HepG2 (cell line): ENCODE results near the gene GABRB1. TPM values are rescaled to one million over a fixed set of nuclear protein-coding genes. Genes with fewer than 3 reads are reported as not detected.

Source experiments
- BCL6 ChIP-seq: IDR thresholded peaks from 2 replicates; pipeline ENCODE4 v1.6.1; 2016; ENCODE audit warnings: missing genetic modification reagents, missing compliant biosample characterization
- CBX1 ChIP-seq: IDR thresholded peaks from one replicate; pipeline ENCODE4 v1.6.1; 2016; ENCODE audit warnings: antibody characterized with exemption, low read depth
- EEA1 ChIP-seq: sonication (generic); formaldehyde crosslinking; IDR thresholded peaks from 2 replicates; pipeline ENCODE4 v1.5.1; 2020; ENCODE audit warnings: mild to moderate bottlenecking, missing genetic modification reagents, borderline replicate concordance
- FOXP4 ChIP-seq: sonication (generic); formaldehyde crosslinking; IDR thresholded peaks from 2 replicates; pipeline ENCODE4 v1.4.0; 2020; ENCODE audit warnings: missing genetic modification reagents
- GMEB1 ChIP-seq: sonication (generic); formaldehyde crosslinking; IDR thresholded peaks from 2 replicates; pipeline ENCODE4 v1.5.1; 2020; ENCODE audit warnings: missing genetic modification reagents, mild to moderate bottlenecking, borderline replicate concordance
- ISL2 ChIP-seq: sonication (generic); formaldehyde crosslinking; IDR thresholded peaks from 2 replicates; pipeline ENCODE4 v1.5.0; 2020; ENCODE audit warnings: missing genetic modification reagents
- KAT8 ChIP-seq: IDR thresholded peaks from 2 replicates; pipeline ENCODE4 v1.6.1; 2016; ENCODE audit warnings: missing genetic modification reagents, missing compliant biosample characterization
- KDM2A ChIP-seq: sonication (generic); formaldehyde crosslinking; IDR thresholded peaks from 2 replicates; pipeline ENCODE4 v1.4.0; 2020; ENCODE audit warnings: low read depth, missing genetic modification reagents, borderline replicate concordance
- KDM3A ChIP-seq: IDR thresholded peaks from 2 replicates; pipeline ENCODE4 v1.6.1; 2018; ENCODE audit warnings: low read depth, missing compliant biosample characterization
- NR2F1 ChIP-seq, 2 experiments: fragments of 450-650 bp in 1 of 2; formaldehyde crosslinking in 1 of 2; IDR thresholded peaks; 2 replicates each; pipeline versions ENCODE4 v1.5.0 to v1.6.1; 2016 to 2020; ENCODE audit warnings: mild to moderate bottlenecking in 1 of 2, missing compliant biosample characterization in 1 of 2, missing genetic modification reagents in 1 of 2, moderate library complexity in 1 of 2
- NR3C1 ChIP-seq: sonication (generic); formaldehyde crosslinking; IDR thresholded peaks from 2 replicates; pipeline ENCODE4 v1.4.0; 2020; ENCODE audit warnings: missing genetic modification reagents
- PATZ1 ChIP-seq: sonication (generic); formaldehyde crosslinking; IDR thresholded peaks from 2 replicates; pipeline ENCODE4 v1.4.0; 2020; ENCODE audit warnings: missing genetic modification reagents
- PRDM4 ChIP-seq: sonication (generic); formaldehyde crosslinking; IDR thresholded peaks from 2 replicates; pipeline ENCODE4 v1.9.0; 2021; ENCODE audit warnings: missing genetic modification reagents, borderline replicate concordance
- RARA ChIP-seq: IDR thresholded peaks from 2 replicates; pipeline ENCODE4 v1.6.1; 2016; ENCODE audit warnings: missing genetic modification reagents, missing compliant biosample characterization
- SRY ChIP-seq: sonication (generic); formaldehyde crosslinking; IDR thresholded peaks from 2 replicates; pipeline ENCODE4 v1.8.0; 2022; ENCODE audit warnings: mild to moderate bottlenecking, missing genetic modification reagents
- SSRP1 ChIP-seq: IDR thresholded peaks from 2 replicates; pipeline ENCODE4 v1.6.1; 2016; ENCODE audit warnings: control low read depth
- STAG1 ChIP-seq: sonication (generic); formaldehyde crosslinking; IDR thresholded peaks from 2 replicates; pipeline ENCODE4 v1.4.0; 2020; ENCODE audit warnings: missing genetic modification reagents
- TCF7 ChIP-seq: sonication (generic); IDR thresholded peaks from 2 replicates; pipeline ENCODE4 v1.6.1; 2016; ENCODE audit warnings: antibody characterized with exemption, low read depth
- U2AF1 ChIP-seq: fragments of 200-400 bp; formaldehyde crosslinking; optimal IDR thresholded peaks from 2 replicates; pipeline ENCODE3; 2017; ENCODE audit warnings: mild to moderate bottlenecking, low read depth, low read length
- ZNF225 ChIP-seq: sonication (generic); formaldehyde crosslinking; IDR thresholded peaks from 2 replicates; pipeline ENCODE4 v1.4.0; 2020; ENCODE audit warnings: mild to moderate bottlenecking, missing genetic modification reagents
- ZNF235 ChIP-seq: sonication (generic); formaldehyde crosslinking; IDR thresholded peaks from 2 replicates; pipeline ENCODE4 v1.8.1; 2023; ENCODE audit warnings: mild to moderate bottlenecking, missing genetic modification reagents, borderline replicate concordance
- ZNF547 ChIP-seq: sonication (generic); formaldehyde crosslinking; IDR thresholded peaks from 2 replicates; pipeline ENCODE4 v1.5.1; 2020; ENCODE audit warnings: mild to moderate bottlenecking, missing genetic modification reagents
- ZNF775 ChIP-seq: sonication (generic); formaldehyde crosslinking; IDR thresholded peaks from 2 replicates; pipeline ENCODE4 v1.4.0; 2020; ENCODE audit warnings: missing genetic modification reagents, mild to moderate bottlenecking, moderate library complexity, borderline replicate concordance
- ZNF839 ChIP-seq: sonication (generic); formaldehyde crosslinking; IDR thresholded peaks from 2 replicates; pipeline ENCODE4 v1.4.0; 2020; ENCODE audit warnings: missing genetic modification reagents, mild to moderate bottlenecking, borderline replicate concordance
- ZNF841 ChIP-seq: sonication (generic); formaldehyde crosslinking; IDR thresholded peaks from 2 replicates; pipeline ENCODE4 v1.8.1; 2023; ENCODE audit warnings: missing genetic modification reagents, borderline replicate concordance
- polyA plus RNA-seq, 8 experiments: library from polyadenylated mRNA; depleted of rRNA in 3 of 8; stranded (reverse) in 7 of 8; unstranded in 1 of 8; fragments of >200 nt; fragmentation: Illumina TruSeq in 4 of 8; extraction: Trizol in 4 of 8; gene quantifications; 2 replicates each; pipeline versions ENCODE4 v1.2.1 to v1.2.3, GENCODE V29; 2011 to 2016; ENCODE audit warnings: low read depth in 4 of 8, missing spikeins in 1 of 8, mixed read lengths in 1 of 8; ENCODE audit not compliant: insufficient read depth in 1 of 8
- total RNA-seq, 5 experiments: library from RNA; depleted of rRNA; stranded (reverse); fragments of >200 nt; fragmentation: Illumina TruSeq; extraction: Trizol; gene quantifications; 2 replicates each; pipeline ENCODE4 v1.2.3, GENCODE V29; 2016; ENCODE audit warnings: low read depth in 1 of 5

GABRB1 gene
- total and polyA plus RNA-seq, 2 of the 13 experiments (the other 11 are each of a cell fraction or from before 2014, with no cell fraction given), result not detected

GRCh38 chr4:47419296-47419695 is 387.9 kb downstream of the GABRB1 start (continued):
- TF ChIP-seq PATZ1 (CRISPR knock-in tag) (no peak), NR3C1 (no peak), ZNF841 (CRISPR knock-in tag) (no peak), STAG1 (CRISPR knock-in tag) (no peak), KAT8 (CRISPR knock-in tag) (no peak), GMEB1 (CRISPR knock-in tag) (no peak), EEA1 (CRISPR knock-in tag) (no peak), TCF7 (peak; percentile 88), PRDM4 (CRISPR knock-in tag) (no peak), KDM2A (CRISPR knock-in tag) (no peak), ZNF225 (no peak), KDM3A (no peak), ZNF839 (no peak), NR2F1 (CRISPR knock-in tag; IDR thresholded peaks at IDR 0.05) (peak in 1 of 2 experiments; percentile 74; a peak in 1 of 4 replicates), ZNF775 (CRISPR knock-in tag) (no peak), BCL6 (CRISPR knock-in tag) (peak; percentile 59), U2AF1 (no peak), ZNF547 (CRISPR knock-in tag) (no peak), SSRP1 (no peak), FOXP4 (no peak), RARA (CRISPR knock-in tag) (peak; percentile 32; the same call in 1 of the 2 replicates), SRY (CRISPR knock-in tag) (no peak), ISL2 (CRISPR knock-in tag) (peak; percentile 66; the same call in 1 of the 2 replicates), ZNF235 (CRISPR knock-in tag) (no peak), CBX1 (no peak)
